NCI-H748 treated with DMSO at 0.1 percent for 48 hours (cell line): ENCODE results near the gene SEMA6D.

ENCODE experiments used
- DNase-seq: peaks from one replicate; lab custom pipeline; 2025; lab: John Stamatoyannopoulos, UW

Gene SEMA6D, protein sequence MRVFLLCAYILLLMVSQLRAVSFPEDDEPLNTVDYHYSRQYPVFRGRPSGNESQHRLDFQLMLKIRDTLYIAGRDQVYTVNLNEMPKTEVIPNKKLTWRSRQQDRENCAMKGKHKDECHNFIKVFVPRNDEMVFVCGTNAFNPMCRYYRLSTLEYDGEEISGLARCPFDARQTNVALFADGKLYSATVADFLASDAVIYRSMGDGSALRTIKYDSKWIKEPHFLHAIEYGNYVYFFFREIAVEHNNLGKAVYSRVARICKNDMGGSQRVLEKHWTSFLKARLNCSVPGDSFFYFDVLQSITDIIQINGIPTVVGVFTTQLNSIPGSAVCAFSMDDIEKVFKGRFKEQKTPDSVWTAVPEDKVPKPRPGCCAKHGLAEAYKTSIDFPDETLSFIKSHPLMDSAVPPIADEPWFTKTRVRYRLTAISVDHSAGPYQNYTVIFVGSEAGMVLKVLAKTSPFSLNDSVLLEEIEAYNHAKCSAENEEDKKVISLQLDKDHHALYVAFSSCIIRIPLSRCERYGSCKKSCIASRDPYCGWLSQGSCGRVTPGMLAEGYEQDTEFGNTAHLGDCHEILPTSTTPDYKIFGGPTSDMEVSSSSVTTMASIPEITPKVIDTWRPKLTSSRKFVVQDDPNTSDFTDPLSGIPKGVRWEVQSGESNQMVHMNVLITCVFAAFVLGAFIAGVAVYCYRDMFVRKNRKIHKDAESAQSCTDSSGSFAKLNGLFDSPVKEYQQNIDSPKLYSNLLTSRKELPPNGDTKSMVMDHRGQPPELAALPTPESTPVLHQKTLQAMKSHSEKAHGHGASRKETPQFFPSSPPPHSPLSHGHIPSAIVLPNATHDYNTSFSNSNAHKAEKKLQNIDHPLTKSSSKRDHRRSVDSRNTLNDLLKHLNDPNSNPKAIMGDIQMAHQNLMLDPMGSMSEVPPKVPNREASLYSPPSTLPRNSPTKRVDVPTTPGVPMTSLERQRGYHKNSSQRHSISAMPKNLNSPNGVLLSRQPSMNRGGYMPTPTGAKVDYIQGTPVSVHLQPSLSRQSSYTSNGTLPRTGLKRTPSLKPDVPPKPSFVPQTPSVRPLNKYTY

GRCh38 chr15:47717036-47717612 lies at the start of gene SEMA6D:
Gene SEMA6D, plus strand, starts transcription at chr15:47717505. Its CDS starts 42,294 bp downstream, at chr15:47759799.
- peak; percentile 80 for DNase-seq

DNA sequence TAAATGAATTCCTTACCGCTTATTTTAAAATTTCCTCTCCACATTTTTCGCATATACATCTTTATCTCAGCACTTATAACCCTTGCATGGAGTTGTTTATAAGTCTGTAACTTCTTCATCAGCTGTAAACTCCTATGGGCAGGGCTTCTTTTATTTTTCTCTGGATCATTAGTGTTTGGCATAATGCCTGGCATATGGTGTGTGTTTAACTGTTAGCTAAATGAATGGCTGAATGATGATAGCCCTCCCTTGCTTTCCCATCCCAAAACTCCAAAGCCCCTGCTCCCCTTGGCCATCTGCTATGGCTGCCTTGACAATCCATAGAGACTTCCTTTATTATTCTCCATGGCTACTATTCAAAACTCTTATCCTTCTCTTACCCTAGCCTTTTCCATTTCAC lies 48.1 kb upstream of the SEMA6D start:
- DNase-seq: no peak

DNA sequence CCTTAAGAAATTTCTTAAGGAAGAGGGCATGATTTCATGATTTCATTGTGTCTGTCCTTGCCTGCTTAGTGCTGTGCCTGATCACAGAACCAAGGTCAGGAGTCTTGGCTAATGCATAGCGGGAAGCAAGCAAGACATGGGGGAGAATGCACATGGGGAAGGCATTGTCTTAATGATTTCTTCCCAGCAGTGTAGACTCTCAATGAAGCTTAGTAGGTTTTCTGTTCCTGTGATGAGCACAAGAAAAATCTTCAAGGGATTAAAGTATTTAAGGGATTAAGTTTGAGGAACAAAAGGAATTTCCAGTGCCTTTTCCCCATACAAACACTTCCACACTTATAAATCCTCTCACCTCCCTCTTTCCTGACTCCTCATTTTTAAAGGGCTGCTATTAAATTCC lies 46.9 kb upstream of the SEMA6D start:
- no peak for DNase-seq

GRCh38 chr15:47673232-47673761 lies 44.0 kb upstream of the SEMA6D start:
- DNase-seq: no peak

DNA sequence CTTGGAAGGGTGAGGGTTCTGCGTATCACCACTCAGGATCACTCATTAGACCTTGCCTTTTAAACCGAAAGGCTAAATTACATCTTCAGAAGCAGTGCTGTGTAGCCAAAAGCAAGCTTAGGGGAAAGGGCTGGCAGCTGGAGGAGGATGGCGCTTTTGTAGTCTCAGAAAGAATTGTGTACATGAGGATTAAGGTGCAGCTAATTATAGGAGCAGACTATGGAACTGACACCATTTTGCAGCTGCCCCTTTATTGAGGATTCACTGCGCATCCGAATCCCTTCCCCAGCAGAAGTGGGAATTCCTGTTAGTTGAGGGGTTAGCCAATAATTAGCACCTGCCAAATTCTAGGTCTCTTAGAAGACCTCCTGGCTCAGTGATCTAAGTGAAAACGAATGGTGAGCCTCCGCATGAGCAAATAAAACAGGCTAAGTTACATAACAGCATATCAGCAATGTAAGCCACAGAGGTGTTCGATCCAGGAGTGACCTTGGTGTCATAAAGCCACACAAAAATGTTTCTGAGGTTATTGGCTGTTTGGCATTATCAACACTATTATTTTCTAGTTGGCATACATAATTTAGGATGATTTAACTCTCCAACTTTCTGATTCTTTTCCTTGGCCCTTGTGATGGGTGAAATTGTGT lies 42.6 kb upstream of the SEMA6D start:
- peak; percentile 85 for DNase-seq

DNA sequence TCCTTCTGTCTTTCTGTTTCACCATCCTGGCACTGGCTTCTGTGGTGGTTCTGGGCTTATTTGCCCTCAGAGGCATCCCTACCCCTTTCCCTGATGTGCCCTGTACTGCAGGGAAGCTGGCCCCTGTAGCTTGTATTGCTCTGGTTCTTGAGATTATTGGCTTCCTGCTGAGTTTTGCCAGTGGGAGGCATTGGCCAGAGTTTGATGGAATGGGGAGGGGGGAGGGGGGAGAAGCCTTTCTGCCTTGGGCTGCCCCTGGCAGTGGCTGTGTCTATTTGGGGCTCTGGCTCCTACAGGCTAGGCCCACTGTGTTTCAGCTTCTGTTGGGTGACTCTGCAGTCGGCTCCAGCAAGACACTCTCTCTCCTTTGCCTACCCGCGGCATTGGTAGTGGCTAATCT lies 41.6 kb upstream of the SEMA6D start:
- DNase-seq: no peak

DNA sequence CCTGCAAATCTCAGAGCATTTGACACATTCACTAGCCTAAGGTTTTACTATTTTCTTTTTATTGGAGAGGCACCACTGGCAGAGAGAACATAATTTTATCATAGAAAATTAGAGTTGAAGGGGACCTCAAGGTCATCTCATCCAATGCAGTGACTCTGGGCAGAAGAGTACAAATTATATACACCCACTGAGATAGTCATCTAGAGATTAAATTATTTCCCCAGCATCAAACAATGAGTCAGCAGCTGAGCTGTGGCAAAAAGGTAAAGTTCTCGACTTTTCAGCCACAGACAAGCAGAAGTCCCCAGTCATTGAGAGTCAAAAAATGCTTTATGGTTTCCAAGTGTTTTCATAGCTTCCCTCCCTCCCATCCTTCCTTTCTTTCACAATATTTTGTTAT lies 39.3 kb upstream of the SEMA6D start:
- no peak for DNase-seq

- DNase-seq: no peak
Observed at GRCh38 chr15:47682661-47683060, 34.6 kb upstream of the SEMA6D start.

DNA sequence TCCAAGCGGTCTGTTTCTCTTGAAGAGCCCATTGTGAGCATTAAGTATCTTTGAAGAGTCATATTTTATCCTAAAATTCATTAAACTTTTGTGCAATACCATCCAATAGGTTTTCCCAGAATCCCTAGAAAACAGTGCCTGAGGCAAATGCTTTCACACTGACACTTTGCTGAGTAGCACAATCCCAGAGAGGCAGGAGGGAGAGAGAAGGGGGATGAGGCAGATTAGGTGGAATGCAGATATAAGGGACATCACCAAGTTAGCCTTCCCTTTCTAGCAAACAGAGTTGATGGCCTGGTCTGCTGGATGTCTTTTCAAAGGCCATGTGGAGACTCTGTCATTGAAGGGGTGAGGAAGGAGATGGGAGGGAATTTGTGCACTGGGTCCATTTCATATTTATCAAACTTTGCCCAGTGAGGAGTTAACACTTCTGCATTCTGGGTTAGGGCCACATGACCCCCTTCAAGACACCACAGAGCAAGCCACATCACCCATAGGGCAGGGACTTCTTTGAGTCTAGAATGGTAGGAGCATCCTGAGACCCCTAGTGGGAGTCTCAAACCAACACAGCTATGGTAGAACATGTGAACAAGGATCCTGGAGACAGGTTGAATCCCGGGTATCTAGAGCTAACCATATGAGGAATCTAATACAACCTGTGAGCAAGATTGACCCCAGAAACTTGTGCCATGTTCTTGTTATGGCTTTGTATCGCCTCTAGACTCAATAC lies 32.0 kb upstream of the SEMA6D start:
- DNase-seq: no peak

DNA sequence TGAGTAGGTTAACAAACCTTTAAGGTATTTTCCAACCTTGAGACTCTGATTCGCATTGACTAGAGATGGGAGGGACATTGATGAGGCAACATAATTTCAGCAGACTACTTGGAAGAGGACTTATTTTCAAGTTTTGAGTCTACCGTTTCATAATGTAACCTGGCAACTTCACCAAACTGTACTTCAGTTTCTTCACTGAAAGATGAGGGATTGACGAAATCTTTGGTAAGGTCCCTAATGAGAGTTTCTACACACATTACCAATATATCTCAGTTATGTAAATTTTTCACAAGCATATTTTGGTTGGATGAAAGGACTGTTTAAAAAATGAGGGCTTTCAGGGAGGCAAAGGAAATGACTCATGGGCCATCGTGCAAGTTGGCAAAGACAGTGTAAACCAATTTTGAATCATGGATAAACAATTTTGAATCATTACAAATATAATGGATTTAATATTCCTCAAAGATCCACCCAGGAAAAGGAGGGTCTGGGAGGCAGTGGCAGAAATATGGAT lies 28.7 kb upstream of the SEMA6D start:
- DNase-seq: no peak

DNA sequence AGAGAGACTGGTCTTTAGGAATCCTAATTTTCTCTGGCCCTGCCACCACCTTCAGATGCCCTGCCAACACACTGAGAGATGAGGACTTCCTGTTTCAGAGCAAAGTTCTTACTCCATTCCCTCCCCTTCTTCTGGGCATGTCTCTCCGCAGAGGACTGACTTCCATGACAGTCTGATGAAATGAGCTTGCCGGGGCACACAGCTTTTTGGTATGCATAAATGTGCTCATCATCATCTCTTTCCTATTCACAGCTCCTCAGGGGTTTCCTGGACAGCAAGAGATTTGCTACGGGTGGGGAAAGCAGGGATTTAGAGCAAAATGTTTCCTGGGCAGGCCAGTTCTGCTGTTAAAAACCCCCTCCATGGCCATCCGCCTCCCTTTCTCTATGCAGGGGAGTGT lies 27.6 kb upstream of the SEMA6D start:
- no peak for DNase-seq

DNA sequence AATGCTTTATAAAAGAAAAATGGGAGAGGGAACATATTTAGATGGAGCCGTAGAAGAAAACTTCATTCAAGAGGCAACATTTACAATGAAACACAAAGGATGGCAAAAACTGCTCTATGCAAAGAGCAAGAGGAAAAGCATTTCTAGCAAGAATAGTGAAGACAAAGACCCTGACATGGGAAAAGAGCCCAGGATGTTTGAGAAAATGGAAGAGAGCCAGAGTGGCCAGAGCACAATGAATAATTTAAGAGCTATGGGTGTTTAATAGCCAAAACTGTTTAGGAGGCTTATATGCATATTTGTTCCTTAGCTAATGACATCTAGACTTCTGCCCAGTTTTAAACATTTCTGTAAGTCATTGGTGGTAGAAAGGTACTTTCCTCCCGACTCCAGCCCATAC lies 25.4 kb upstream of the SEMA6D start:
- DNase-seq: no peak

DNA sequence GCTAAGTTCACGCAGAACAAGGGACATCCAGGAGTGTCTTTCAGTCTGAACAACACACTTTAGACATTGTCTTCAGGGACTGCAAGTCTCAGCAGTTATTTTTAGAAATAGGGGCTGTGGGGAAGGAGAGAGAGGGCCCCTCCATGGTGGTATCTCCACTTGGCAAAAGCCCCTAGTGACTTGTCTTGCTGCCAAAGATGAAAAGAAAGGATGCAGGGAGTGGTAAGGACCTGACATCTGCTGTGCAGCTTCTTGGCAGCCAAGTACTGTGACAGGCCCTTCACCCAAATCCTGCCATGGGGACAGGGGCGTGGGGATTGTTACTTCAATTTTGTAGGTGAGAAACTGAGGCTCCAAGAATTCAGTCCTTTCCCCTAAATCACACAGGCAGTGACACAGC lies 21.0 kb upstream of the SEMA6D start:
- DNase-seq: no peak

GRCh38 chr15:47705281-47705997 lies 11.9 kb upstream of the SEMA6D start:
- DNase-seq: no peak

GRCh38 chr15:47707391-47707790 lies 9.9 kb upstream of the SEMA6D start:
- no peak for DNase-seq

- no peak for DNase-seq
Observed at GRCh38 chr15:47708161-47708980, 8.9 kb upstream of the SEMA6D start.

DNA sequence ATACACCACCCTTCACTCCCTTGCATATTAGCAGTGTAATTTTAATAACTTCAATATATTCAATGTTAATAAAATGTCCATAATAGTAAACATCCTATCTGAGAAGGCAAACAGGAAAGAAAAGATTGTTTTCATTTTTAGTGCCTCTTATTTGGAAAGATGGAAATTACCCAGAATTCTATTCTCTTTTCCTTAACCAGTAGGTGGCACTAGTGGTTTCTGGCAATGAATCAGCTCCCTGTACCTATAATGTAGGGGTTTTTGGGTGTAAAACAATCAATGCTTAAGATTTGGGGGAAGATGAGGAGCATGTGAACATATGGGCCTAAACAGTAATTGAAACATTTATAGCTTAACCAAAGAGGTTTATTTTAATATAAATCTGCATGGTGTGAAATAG lies 5.7 kb upstream of the SEMA6D start:
- DNase-seq: peak; percentile 1

DNA sequence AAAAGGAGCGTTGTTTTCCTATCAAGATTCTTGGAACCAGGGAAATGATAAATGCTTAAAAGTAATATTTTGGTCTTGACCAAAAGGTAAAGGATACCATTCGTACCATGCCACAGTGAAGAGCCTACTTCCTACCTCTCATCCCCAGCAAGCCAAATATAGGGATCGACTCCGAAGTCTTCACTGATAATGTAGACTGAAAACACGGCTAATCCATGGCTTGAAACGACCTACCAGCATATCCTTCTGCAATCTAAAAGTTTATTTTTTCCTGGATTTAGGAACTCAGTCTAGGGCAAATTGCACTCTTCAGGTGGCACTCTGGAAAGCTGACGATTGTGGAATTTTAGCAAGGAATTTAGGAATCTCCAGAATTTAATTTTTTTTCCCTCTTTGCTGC lies 1.9 kb upstream of the SEMA6D start:
- no peak for DNase-seq

- DNase-seq: no peak
Observed at GRCh38 chr15:47715856-47716445, 1.4 kb upstream of the SEMA6D start.
